ENCODE results near the gene KAZN.

The KAZN gene

DNA sequence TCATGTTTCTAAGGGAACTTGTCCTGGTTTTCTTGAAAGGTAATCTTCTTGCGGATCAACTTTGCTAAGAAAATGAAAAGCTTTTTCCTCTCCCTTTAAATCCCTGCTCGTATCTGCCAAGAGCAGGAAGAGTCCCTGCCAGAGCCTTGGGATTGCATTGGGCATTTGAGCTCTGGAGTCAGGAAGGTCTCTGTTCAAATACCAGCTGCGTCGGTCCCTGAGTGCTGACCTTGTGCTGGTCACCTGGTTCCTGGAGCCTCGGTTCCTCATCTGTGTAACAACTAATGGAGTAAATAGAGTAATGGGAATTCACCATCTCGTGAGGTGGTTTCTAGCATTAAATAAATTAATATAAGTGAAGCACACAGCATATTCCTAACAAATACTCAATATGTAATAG, 280.5 kb downstream of the KAZN start:
- H3K4me3 ChIP-seq (replicated peaks; ENCODE audit: low read depth, low read length) = no peak overlapping the region
- no peak for DNase-seq (ENCODE audit: low read depth)
- TF ChIP-seq, protein P1, sequence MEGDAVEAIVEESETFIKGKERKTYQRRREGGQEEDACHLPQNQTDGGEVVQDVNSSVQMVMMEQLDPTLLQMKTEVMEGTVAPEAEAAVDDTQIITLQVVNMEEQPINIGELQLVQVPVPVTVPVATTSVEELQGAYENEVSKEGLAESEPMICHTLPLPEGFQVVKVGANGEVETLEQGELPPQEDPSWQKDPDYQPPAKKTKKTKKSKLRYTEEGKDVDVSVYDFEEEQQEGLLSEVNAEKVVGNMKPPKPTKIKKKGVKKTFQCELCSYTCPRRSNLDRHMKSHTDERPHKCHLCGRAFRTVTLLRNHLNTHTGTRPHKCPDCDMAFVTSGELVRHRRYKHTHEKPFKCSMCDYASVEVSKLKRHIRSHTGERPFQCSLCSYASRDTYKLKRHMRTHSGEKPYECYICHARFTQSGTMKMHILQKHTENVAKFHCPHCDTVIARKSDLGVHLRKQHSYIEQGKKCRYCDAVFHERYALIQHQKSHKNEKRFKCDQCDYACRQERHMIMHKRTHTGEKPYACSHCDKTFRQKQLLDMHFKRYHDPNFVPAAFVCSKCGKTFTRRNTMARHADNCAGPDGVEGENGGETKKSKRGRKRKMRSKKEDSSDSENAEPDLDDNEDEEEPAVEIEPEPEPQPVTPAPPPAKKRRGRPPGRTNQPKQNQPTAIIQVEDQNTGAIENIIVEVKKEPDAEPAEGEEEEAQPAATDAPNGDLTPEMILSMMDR (IDR thresholded peaks at IDR 0.05; ENCODE audit: low read length, missing control alignments) = no peak

DNA sequence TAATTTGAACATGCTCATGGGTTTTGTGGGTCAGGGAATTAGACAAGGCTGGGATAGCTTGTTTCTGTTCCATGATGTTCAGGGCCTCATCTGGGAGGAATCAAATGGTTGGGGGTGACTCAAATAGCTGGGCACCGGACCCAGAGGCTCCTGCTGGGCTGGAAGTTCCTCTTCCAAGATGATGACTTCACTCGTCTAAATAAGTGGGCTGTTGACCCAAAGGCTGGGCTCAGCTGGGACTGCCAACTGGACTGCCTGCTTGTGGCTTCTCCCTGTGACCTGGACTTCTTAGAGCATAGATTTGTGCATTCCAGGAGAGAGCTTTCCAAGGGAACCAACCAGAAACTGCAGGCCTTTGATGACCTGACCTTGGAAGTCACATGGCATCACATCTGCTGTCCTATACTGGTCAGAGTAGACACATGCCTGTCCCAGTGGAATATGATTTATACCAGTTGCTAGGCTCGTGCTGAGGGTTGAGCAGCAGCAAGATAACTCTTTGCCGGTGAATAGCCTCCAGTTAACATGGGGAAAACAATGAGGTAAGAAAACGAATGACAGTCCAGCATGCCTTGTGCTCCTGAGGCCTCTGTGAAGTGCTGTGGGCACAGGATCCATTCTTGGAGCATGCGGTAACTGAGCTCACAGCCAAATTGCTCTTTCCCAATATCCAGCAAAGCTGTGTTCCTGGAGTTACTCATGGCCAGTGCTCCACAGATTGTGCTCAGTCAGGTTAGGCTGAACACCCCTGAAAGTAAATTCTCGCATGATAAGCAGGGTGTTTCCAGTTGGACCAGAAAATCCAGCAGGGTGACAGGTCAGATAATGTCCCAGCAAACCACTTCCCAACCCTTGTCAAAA, 282.2 kb downstream of the KAZN start:
- no peak overlapping the region for H3K4me3 ChIP-seq (replicated peaks; ENCODE audit: low read depth, low read length)
- TF ChIP-seq, protein P1 (IDR thresholded peaks at IDR 0.05; ENCODE audit: low read length, missing control alignments) = no peak
- no peak for DNase-seq (ENCODE audit: low read depth)

DNA sequence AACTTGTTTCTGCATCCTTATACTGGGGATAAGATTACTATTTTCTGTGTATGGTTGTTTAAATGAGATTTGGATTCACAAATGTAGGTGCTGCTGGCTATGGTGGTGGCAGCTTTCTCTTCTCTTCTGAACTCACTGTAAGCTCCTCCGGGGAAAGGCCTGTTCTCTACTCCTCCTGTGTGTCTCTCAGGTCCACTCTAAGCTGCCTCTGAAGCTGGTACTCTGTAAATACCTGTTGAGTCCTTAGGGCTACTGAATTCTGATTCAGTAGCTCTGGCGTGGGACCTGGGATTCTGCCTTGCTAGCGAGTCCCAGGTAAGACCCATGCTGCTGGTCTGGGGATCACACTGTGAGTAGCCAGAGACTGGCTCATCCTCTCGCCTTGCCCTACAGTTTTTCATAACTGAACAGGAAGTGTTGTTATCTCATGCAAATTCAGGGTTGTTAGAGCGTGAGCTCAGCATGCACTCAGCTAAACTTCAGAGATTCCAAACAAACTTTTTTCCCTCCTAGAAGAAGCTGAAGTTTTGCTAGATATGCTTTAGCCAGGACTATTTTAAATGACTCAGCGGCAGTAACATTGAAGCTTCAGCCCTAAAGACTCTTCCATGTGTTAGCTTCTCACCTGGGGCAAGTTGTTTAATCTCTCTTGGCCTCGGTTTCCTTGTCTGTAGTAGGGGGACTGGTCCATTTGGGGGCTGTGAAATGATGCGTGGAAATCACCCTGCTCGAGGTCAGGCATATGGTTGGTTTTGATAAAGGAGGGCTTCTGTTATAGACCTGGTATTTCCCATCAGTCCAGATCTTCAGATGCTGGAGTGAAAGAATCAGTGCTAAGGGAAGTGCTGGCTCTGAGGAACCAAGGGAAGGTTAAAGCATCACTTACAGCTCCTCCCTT, 283.5 kb downstream of the KAZN start:
- TF ChIP-seq, protein P1 (IDR thresholded peaks at IDR 0.05; ENCODE audit: low read length, missing control alignments) = no peak
- H3K4me3 ChIP-seq (replicated peaks; ENCODE audit: low read depth, low read length) = no peak overlapping the region
- no peak for DNase-seq (ENCODE audit: low read depth)

DNA sequence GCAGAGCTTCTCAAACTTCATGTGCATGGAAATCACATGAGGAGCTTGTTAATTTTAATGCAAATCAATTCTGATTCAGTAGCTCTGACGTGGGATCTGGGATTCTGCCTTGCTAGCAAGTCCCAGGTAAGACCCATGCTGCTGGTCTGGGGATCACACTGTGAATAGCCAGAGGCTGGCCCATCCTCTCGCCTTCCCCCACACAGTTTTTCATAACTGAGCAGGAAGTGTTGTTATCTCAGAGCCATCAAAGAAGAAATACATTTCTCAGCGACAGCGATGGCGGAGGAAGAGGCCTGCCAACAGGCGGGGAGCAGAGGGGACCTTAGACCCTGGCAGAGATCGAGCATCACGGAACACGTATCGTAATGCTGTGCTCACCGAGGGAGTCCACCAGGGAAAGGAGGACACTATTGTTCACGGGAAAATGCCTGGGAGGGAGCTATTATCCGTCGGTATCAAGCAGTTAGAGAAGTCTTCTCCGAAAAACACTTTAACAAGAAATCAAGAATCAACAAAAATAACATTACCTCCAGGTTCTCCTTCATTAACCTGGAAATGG, 286.2 kb downstream of the KAZN start:
- no peak overlapping the region for H3K4me3 ChIP-seq (replicated peaks; ENCODE audit: low read depth, low read length)
- TF ChIP-seq, protein P1 (IDR thresholded peaks at IDR 0.05; ENCODE audit: low read length, missing control alignments) = no peak
- DNase-seq (ENCODE audit: low read depth) = no peak

DNA sequence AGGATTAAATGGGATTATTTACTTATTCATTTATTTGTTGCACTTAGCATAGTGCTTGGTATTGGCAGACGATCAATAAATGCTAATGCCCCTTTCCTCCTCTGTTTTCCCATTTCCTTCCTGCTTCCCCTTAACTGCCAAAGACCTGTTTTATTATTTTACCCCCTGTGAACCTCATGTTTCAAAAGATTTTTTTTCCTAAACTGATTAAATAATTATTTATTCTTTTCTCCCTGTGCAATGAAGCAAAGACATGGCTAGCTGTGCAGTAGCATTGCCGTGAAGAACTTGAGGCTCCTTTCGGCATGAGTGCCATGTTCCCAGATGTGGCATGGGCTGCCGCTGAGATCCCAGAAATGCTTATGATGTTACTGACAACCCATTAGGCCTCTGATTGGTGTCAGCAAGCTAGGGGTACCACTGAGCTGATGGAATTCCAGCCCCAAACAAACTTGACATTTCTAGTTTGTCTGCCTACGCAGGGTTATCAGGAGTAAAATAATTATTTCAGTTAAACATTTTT, 288.6 kb downstream of the KAZN start:
- no peak for DNase-seq (ENCODE audit: low read depth)
- H3K4me3 ChIP-seq (replicated peaks; ENCODE audit: low read depth, low read length) = no peak overlapping the region
- TF ChIP-seq, protein P1 (IDR thresholded peaks at IDR 0.05; ENCODE audit: low read length, missing control alignments) = no peak

GRCh38 chr1:14887764-14888350, 289.4 kb downstream of the KAZN start:
- no peak for DNase-seq (ENCODE audit: low read depth)
- TF ChIP-seq, protein P1 (IDR thresholded peaks at IDR 0.05; ENCODE audit: low read length, missing control alignments) = no peak
- H3K4me3 ChIP-seq (replicated peaks; ENCODE audit: low read depth, low read length) = no peak overlapping the region

Measured in fibroblast of pulmonary artery (primary cell).